ENCODE data around the gene LEUTX.

Gene LEUTX

DNA sequence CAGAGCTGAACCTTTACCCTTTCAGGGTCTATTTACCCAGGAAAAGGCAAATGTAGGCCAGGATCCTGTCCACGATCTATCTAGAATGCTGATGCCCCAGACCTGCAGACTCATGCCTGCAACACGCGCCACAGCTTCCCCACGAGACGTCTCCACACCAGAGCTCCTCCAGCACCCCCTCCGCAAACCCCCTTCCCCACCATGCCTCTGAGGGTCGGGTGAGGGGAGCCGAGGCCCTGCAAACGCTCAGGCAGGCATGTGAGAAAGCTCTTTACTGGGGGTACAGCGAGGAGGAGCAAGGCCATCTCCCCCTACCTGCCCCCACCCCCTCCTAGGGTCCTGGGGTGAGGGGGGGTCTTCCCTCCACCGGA is 46.4 kb downstream of the LEUTX start:
- DNase-seq: no peak

DNA sequence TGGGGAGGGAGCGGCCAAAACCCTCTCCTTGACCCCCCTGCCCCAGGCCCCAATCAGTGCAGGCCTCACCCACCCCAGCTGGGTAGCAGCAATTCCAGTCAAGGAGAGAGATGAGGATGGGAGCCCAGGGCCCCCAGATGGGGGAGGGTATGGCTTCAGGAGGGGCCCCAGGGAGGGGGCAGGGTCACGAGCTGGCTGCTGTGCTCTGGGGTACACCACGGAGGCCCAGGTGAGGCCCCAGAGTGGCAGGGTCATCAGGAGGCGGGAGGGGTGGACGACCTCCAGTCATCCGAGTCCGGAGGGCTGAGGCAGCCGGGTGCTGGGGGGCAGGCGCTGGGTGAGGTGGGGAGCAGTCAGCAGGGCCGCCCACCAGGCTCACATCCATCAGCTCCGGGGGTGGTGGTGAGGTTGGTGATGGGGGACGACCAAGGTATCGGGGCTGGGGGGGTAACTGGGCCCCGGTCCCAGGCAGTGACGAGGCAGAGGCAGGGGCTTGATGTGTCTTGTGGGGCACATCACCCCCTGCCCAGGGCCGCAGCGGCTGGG is 47.0 kb downstream of the LEUTX start:
- DNase-seq: no peak

DNA sequence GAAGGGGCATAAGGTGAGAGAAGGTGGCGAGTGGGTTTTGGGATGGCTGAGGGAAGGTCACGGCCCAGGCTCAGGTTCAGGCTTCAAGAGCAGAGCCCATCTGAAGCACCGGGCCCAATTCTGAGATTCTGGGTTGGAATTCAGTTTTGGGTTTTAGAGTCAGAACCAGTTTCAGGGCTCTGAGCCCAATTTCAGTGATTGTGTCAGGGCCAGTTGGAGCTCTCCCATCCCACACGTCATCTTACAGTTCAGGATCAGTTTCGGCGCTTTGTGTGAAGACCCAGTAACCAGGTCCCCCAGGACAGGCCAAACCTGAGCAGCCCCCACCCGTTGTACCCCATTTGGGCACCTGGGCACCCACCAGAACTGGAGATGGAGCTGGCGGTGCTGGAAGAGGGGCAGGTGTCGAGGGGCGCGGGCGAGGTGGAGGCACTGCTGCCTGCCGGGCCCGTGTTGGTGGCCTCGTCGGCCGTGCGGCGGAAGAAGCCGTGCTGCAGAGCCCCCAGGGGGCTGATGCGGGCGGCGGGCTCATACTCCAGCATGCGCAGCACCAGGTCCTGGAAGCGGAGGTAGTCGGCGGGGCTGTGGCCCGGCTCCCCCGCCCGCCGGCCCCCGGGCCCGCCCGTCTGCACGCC is 47.8 kb downstream of the LEUTX start:
- DNase-seq: no peak

DNA sequence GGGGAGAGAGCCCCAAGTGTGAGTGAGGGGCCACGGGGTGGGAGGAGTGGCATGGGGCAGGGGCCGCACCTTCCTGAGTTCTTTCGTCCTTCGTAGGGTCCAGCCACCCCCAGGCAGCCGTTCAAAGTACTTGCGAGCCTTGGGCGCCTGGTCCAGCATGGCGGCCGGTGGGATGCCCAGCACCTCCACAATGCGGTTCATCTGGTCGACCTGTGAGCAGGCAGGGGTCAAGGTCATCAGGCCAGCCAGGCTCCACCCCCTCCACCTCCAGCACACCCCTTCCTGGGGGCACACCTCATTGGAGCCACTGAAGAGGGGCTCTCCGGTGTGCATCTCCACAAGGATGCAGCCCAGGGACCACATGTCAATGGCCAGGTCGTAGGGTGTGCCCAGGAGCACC is 48.6 kb downstream of the LEUTX start:
- DNase-seq: no peak

DNA sequence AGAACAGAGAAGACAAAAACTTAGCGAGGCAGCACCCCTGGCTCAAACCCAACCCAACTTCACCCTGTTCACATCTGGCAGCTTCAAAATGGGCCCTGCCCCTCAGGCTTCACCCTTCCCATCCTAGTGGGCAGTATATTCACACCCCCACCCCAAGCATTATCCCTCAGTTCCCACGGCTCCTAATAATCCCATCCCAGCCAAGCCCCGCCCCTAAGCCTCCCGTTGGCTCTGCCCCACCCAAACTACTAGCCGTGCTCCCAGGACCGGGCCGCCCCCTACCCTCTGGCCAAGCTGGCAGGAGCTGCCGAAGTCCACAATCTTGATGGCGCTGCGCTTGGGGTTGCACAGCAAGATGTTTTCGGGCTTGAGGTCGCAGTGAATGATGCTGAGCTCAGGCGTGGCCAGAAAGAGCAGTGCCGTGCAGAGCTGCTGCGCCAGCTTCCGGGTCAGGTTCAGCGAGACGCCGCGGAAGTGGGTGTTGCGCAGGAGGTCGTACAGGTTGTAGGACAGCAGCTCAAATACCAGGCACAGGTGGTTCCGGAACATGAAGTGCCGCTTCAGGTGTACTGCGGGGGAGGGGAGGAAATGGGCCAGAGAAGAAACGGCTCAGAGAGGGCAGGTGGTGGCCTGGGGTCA is 49.5 kb downstream of the LEUTX start:
- DNase-seq: no peak

DNA sequence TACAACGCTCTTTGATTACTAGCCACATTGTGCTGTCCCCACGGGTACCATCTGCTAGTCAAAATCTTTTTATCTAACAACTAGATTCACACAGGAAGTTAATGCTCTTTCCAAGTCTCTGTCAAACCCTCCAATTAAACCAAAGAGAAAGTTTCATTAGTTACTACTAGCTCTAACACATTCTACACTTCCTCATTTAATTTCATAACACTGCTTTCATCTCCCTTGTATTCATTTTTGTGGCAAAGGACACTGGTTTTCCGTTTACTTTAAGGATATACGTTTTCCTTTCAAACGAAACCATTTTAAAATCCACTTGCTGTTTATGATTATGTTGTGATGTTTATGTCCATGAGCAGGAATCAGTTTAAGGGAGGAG is 50.0 kb downstream of the LEUTX start:
- DNase-seq: no peak

DNA sequence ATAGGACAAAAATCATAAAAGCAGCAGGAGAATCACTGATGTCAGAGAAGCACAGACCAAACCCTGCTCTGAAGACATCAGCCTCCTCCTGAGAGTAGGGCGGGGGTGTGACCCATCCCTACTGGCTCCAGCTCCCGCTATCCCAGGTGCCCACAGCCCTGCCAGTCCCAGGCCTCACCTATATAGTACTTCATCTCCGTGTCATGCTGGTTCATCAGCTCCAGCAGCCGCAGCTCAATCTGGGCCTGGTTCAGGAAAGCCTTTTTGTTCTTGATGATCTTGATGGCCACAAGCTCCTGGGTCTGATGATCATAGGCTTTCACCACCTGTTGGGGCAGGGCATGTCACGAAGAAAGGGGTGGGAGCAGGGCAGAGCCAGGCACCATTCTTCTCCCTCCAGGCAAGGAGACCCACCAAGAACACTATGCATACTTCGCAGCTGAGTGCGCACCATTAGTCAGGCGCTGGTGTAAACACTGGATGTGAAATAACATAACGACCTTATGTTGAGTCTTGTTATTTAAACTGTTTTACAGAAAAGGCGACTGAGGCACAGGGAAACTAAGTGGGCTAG is 51.1 kb downstream of the LEUTX start:
- no peak for DNase-seq

DNA sequence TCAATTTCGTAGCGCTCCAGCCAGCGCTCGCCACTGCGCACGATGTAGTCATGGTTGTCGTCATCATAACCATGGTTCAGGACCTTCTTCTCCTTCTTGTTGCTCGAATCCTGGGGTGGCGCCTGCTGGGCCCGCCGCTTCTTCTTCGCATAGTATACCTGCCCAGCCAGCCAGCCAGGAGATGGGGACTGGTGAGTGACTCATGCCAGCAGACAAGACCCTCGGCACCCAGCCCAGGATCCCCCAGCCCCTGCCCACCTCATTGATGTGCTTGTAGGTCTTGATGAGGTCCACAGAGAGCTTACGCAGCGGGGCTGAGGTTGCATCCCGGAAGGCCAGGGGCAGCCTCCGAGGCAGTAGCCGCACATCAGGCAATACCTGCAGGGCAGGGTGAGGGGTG is 51.8 kb downstream of the LEUTX start:
- DNase-seq: no peak

DNA sequence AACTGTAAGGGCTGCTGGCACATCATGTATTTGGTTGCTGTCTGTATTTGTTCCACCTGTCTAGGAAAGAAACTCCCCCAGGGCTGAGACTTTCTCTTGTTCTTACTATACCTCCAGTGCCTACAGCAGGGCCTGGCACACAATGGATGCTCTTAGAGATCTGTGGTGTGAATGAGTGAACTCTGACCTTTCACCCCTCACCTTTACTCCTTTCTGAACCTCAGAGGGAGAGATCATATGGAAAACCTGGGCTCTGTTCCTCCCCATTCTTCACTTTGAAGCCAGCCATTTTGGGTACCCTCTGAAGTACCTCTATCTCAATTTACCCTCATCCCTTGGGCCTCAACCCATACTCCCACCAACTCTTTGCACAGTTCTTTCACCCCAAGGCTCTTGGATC is 52.2 kb downstream of the LEUTX start:
- DNase-seq: no peak

DNA sequence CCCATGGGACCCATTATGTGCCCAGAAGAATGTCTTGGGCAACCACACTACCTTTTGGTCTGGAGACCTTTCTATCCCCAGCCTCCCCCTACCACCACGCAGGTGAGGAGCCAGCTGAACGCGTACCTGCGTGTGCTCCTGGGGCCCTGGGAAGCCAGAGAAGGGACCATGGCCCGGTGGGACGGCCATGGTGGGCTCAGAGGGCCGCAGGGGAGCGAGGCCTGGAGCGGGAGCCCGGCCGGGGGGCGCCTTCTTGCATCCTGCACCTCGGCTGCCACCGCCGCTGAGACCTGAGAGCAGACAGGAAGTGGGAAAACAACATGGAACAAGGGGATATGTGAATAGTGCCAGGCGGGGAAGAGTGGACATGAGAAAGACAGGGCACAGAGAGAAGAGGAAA is 53.0 kb downstream of the LEUTX start:
- no peak for DNase-seq

DNA sequence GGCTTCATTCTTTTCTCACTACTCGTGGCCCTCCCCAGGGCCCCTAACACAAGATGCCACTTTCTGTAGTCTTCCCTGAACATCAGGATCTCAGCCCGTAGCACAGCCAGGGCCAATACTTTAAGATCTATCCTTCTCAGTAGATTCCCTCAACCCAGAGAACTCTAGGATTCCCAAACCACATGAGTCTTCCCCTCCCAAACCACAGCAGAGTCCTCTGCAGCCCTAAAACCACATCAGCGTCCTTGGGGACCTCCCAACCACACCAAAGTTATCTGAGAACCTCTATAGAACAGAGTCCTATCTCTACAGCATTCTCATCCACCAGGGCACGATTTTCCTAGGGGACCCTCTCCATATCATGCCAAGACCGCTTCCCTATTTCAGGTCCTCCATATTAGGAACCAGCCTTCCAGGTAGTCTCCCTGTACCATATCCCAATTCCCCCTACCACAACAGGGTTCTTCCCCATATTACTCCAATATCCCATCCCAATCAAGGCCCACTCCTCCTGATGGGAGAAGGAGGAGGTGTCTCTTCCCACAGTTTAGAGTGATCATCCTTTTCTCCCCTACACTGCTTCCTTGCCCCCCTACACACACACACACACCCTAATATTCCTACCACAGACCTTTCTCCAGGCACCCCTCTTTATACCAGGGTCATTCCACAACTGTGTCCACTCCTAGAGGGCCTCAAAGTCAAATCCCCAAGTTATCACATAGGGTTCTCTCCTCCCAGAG is 53.9 kb downstream of the LEUTX start:
- no peak for DNase-seq

DNA sequence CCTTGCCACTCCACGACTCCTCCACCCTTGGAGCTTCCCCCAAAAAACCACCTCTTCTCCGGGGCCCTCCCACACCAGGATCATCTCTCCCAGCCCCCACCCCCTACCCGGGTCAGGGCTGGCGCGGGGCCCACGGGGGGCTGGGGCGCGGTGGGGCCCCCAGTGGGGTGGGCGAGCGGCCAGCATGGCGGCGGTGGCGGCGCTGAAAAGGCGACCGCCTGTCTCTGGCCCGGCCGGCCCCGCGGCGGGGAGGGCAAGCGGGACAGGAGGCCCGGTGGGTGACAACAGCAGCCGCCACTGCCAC is 54.5 kb downstream of the LEUTX start:
- no peak for DNase-seq

DNA sequence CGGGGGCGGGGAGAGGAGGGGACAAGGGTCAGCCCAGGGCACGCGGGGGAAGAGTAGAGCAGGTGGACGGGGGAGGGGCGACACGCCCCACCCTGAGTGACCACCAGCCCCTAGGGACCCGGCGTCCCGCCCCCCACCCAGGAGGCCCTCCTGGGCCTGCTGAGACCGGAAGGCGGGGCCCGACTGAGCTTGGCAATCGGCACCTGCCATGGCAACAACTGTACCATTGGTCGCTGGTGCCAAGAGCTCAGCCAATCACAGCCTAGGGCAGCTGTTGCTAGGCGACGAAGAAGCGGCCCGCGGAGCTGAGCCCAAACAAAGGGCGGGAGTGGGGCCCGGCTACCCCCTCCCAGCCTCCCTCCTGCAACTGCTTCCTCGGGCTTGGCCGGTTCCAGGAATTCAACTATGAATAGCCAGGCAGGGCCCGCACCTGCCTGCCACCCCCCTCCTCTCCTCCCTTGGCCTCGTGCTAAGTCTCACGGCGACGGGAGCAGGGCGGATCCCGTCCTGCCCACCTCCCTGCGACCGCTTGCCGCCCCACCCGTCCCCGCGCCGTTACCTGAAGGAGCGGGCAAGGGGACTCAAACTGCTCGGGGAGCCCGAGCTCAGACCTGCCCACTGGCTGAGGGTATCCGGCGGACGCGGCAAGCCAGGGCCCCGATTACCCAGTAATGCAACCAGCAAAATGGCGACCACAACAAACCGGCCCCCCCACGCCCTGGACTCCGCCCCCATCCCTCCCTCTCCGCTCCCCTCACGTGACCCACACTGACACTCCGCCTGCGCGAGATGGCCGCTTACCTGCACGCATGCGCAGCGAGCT is 55.0 kb downstream of the LEUTX start, which contains the start of gene DYRK1B:
Gene DYRK1B, minus strand, starts transcription at position 699 of the 823 bp plus-strand sequence. CDS start 2,295 bp downstream, outside the sequence.
- DNase-seq: peak; percentile 97

DNA sequence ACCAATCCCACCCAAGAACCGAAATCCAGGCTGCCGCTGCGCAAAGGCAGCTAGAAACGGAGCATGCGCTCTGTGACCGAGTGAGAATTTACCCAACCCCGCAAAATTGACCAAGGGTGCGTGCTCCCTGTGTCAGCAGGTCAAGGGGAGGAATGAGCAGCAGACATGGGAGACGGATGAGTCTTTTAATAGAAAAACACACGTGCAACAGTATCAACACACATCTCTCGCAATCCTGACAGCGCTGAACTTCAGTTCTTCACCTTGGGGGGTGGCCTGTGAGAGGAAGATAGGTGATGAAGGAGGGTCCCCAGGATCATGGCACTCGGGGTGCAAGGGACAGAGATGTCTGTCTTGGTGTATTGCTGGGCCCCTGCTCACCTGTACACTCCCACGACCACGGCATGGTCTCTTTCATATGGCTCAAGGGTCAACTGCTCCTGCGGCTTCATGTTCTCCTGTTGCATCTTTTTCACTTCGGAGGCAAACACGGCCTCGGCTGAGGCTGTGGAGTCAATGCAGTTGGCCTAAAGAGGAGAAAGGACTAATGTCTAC is 55.7 kb downstream of the LEUTX start:
- no peak for DNase-seq
